LNCaP clone FGC (cell line): ENCODE measurements around the gene ABCA12.
A peak's percentile ranks its signal among the peaks of the same experiment; 100 is the strongest.

Experiments used
- DNase-seq: peaks from one replicate; pipeline ENCODE4 v3.0.0-alpha.2; 2011; ENCODE audit warnings: low read depth
- H3K4me3 ChIP-seq: 2 replicates; pipeline ENCODE4 v1.5.1; 2011; ENCODE audit warnings: mild to moderate bottlenecking, low read depth, low read length, control low read depth
- CTCF ChIP-seq: IDR thresholded peaks from 2 replicates; pipeline ENCODE4 v1.5.1; 2012; ENCODE audit warnings: mild to moderate bottlenecking; ENCODE audit not compliant: control insufficient read depth, insufficient read depth; ENCODE audit errors: extremely low read depth

ABCA12 gene

GRCh38 chr2:215019085-215019484, 119.3 kb downstream of the ABCA12 start:
- no peak for DNase-seq
- no peak overlapping the region for H3K4me3 ChIP-seq
- TF ChIP-seq CTCF = no peak

DNA sequence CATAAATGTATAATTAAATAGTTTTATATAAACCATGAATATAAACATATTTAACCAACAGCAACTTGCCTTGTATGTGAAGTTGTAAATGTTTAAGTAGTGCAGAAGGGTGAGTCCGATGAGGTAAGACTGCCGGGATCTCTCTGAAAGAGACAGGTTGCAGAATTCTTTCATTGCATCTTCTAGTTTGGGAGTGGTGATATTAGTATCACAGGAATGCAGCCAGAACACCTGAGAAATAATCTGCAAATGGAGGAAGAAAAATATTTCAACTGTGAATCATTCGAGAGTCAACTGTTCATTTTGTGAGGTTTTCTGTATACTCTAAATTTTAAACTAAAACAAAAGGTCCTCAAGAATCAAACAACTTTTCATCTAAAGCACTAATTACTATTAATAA, 123.0 kb downstream of the ABCA12 start:
- TF ChIP-seq CTCF = no peak
- H3K4me3 ChIP-seq = no peak overlapping the region
- DNase-seq = no peak

GRCh38 chr2:215010390-215010789, 128.0 kb downstream of the ABCA12 start:
- TF ChIP-seq CTCF = no peak
- no peak for DNase-seq
- H3K4me3 ChIP-seq = no peak overlapping the region

- DNase-seq = peak; percentile 21
- H3K4me3 ChIP-seq = no peak overlapping the region
- no peak for TF ChIP-seq CTCF
Observed at GRCh38 chr2:215003001-215003400, 135.4 kb downstream of the ABCA12 start.

GRCh38 chr2:215002500-215002899, 135.9 kb downstream of the ABCA12 start:
- TF ChIP-seq CTCF = peak; percentile 57

GRCh38 chr2:215000721-215001120, 137.7 kb downstream of the ABCA12 start:
- no peak for TF ChIP-seq CTCF
- no peak for DNase-seq
- H3K4me3 ChIP-seq = no peak overlapping the region

More at GRCh38 chr2:215002500-215002899, 135.9 kb downstream of the ABCA12 start:
- DNase-seq = peak; percentile 56
- no peak overlapping the region for H3K4me3 ChIP-seq

GRCh38 chr2:214995926-214996670, 142.3 kb downstream of the ABCA12 start:
- no peak for TF ChIP-seq CTCF
- H3K4me3 ChIP-seq = no peak overlapping the region
- DNase-seq = no peak
